Activated naive CD4-positive, alpha-beta T cell treated with anti-CD3 and anti-CD28 coated beads, Interleukin-2, amount 10 ng/mL, durations not matched to agents 7 days and 5 days (primary cell): Measurements from ENCODE around the gene TRDMT1.
A peak's percentile ranks its signal among the peaks of the same experiment; 100 is the strongest.
"Not testable (repeated sequence)": the region's sequence is repeated elsewhere in the genome, so short reads cannot be mapped to it uniquely, and the experiment has no call there.

Experiments used
- CTCF ChIA-PET: fragments of 350-600 bp; sonication (Branson Sonifier 250); formaldehyde crosslinking; loops from one replicate; lab custom pipeline; 2021; ENCODE audit warnings: antibody characterized with exemption; lab: Charles Lee
- DNase-seq: peaks from one replicate; pipeline ENCODE4 v3.0.0-alpha.2; 2020
- H3K27ac Mint-ChIP-seq: one replicate; pipeline ENCODE4 v1.8.0; 2021; ENCODE audit warnings: mild to moderate bottlenecking, moderate library complexity, mixed read lengths
- H3K27me3 Mint-ChIP-seq: one replicate; pipeline ENCODE4 v1.8.0; 2021; ENCODE audit warnings: mild to moderate bottlenecking, mixed read lengths
- H3K36me3 Mint-ChIP-seq: one replicate; pipeline ENCODE4 v1.8.0; 2021; ENCODE audit warnings: mixed read lengths
- H3K4me1 Mint-ChIP-seq: one replicate; pipeline ENCODE4 v1.8.0; 2021; ENCODE audit warnings: mixed read lengths
- H3K4me3 Mint-ChIP-seq: one replicate; pipeline ENCODE4 v1.8.0; 2021; ENCODE audit warnings: mild to moderate bottlenecking, moderate library complexity, mixed read lengths
- H3K9me3 Mint-ChIP-seq: one replicate; pipeline ENCODE4 v1.8.0; 2021; ENCODE audit warnings: mixed read lengths

Gene TRDMT1

GRCh38 chr10:17116193-17116592, 85.3 kb downstream of the TRDMT1 start:
- Mint-ChIP-seq H3K27ac (no peak overlapping the region), H3K36me3 (peaks cover 3% of the 10 kb centered on the region), H3K4me3 (no peak overlapping the region), H3K4me1 (peaks cover 12% of the 10 kb centered on the region), H3K27me3 (no peaks in the 10 kb centered on the region), H3K9me3 (no peaks in the 10 kb centered on the region)
- CTCF ChIA-PET, result no interaction called here
- no peak for DNase-seq

GRCh38 chr10:17115683-17116082, 85.8 kb downstream of the TRDMT1 start:
- Mint-ChIP-seq H3K4me3 (no peak overlapping the region), H3K27ac (no peak overlapping the region), H3K9me3 (no peaks in the 10 kb centered on the region), H3K4me1 (peaks cover 12% of the 10 kb centered on the region), H3K27me3 (no peaks in the 10 kb centered on the region), H3K36me3 (peaks cover 3% of the 10 kb centered on the region)
- DNase-seq, result no peak
- CTCF ChIA-PET, result no interaction called here

- DNase-seq, CTCF ChIA-PET, H3K27ac Mint-ChIP-seq, H3K4me3 Mint-ChIP-seq, H3K36me3 Mint-ChIP-seq, H3K27me3 Mint-ChIP-seq, H3K9me3 Mint-ChIP-seq: not testable (repeated sequence)
- peaks cover 12% of the 10 kb centered on the region for H3K4me1 Mint-ChIP-seq
These were observed 86.5 kb downstream of the TRDMT1 start for GRCh38 chr10:17114878-17115444.

GRCh38 chr10:17113889-17114540, 87.5 kb downstream of the TRDMT1 start:
- Mint-ChIP-seq H3K4me3 (no peak overlapping the region), H3K4me1 (peaks cover 12% of the 10 kb centered on the region), H3K27me3 (no peaks in the 10 kb centered on the region), H3K36me3 (peaks cover 2% of the 10 kb centered on the region), H3K9me3 (no peaks in the 10 kb centered on the region), H3K27ac (peak overlapping the region; percentile 10)
- no peak for DNase-seq
- CTCF ChIA-PET, result no interaction called here

DNA sequence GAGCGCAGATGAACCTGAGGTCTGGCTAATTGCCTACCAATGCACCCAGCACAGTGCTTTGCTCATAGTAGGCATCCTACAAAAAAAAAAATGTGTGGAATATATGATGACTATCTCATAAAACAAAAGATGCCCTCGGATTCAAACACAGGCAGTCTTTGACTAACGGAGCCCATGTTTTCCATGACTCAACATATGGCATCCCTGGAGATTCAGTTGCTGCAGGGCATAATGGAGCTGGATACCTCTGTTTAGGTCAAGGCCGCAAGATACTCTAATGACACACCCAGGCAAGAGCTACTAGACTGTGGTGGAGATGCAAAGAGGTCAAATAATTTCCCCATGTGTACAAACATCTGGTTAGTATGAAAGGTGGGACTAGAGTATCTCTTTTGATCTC, 88.1 kb downstream of the TRDMT1 start:
- DNase-seq, result no peak
- CTCF ChIA-PET, result no interaction called here
- no peaks in the 10 kb centered on the region for H3K27me3 Mint-ChIP-seq
- peaks cover 12% of the 10 kb centered on the region for H3K4me1 Mint-ChIP-seq
- H3K36me3 Mint-ChIP-seq, result peaks cover 2% of the 10 kb centered on the region
- H3K9me3 Mint-ChIP-seq, result no peaks in the 10 kb centered on the region
- no peak overlapping the region for H3K27ac Mint-ChIP-seq
- no peak overlapping the region for H3K4me3 Mint-ChIP-seq

- CTCF ChIA-PET, result no interaction called here
- DNase-seq, result no peak
- Mint-ChIP-seq H3K36me3 (peaks cover 2% of the 10 kb centered on the region), H3K4me3 (no peak overlapping the region), H3K4me1 (peaks cover 12% of the 10 kb centered on the region), H3K9me3 (no peaks in the 10 kb centered on the region), H3K27ac (no peak overlapping the region), H3K27me3 (no peaks in the 10 kb centered on the region)
These were observed 88.9 kb downstream of the TRDMT1 start for GRCh38 chr10:17112566-17112965.

GRCh38 chr10:17109475-17110207, 91.8 kb downstream of the TRDMT1 start:
- Mint-ChIP-seq H3K27ac (no peak overlapping the region), H3K4me3 (no peak overlapping the region), H3K4me1 (peaks cover 2% of the 10 kb centered on the region), H3K27me3 (no peaks in the 10 kb centered on the region), H3K9me3 (no peaks in the 10 kb centered on the region), H3K36me3 (peaks cover 2% of the 10 kb centered on the region)
- CTCF ChIA-PET, result no interaction called here
- no peak for DNase-seq

GRCh38 chr10:17109046-17109445, 92.4 kb downstream of the TRDMT1 start:
- DNase-seq, result no peak
- H3K27me3 Mint-ChIP-seq, result no peaks in the 10 kb centered on the region
- no peaks in the 10 kb centered on the region for H3K4me1 Mint-ChIP-seq
- H3K9me3 Mint-ChIP-seq, result no peaks in the 10 kb centered on the region
- H3K4me3 Mint-ChIP-seq, result no peak overlapping the region
- CTCF ChIA-PET, result no interaction called here
- no peak overlapping the region for H3K27ac Mint-ChIP-seq
- peaks cover 4% of the 10 kb centered on the region for H3K36me3 Mint-ChIP-seq

GRCh38 chr10:17106991-17107390, 94.5 kb downstream of the TRDMT1 start:
- DNase-seq, result no peak
- H3K4me1 Mint-ChIP-seq, result no peaks in the 10 kb centered on the region
- H3K9me3 Mint-ChIP-seq, result no peaks in the 10 kb centered on the region
- H3K27ac Mint-ChIP-seq, result no peak overlapping the region
- peaks cover 4% of the 10 kb centered on the region for H3K36me3 Mint-ChIP-seq
- CTCF ChIA-PET, result no interaction called here
- H3K4me3 Mint-ChIP-seq, result no peak overlapping the region
- H3K27me3 Mint-ChIP-seq, result no peaks in the 10 kb centered on the region

DNA sequence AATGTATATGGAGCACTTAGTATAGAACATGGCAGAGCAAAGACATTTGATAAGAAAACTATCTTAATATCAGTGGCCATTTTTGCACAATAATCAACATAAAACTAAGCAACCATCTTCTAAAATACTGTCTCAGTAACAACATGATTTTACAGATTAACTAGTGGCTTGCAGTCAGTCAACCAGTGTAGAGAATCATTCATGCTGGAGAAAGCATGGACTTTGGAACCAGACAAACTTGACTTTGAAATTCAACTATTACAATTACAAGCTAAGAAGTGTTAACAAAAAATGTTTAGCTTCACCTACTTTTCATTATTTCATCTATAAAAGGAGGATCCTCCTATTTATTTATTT, 99.6 kb downstream of the TRDMT1 start:
- H3K36me3 Mint-ChIP-seq, result peaks cover 3% of the 10 kb centered on the region
- CTCF ChIA-PET, result no interaction called here
- no peaks in the 10 kb centered on the region for H3K4me1 Mint-ChIP-seq
- no peak overlapping the region for H3K4me3 Mint-ChIP-seq
- peaks cover under 1% of the 10 kb centered on the region for H3K9me3 Mint-ChIP-seq
- no peaks in the 10 kb centered on the region for H3K27me3 Mint-ChIP-seq
- DNase-seq, result no peak
- no peak overlapping the region for H3K27ac Mint-ChIP-seq

DNA sequence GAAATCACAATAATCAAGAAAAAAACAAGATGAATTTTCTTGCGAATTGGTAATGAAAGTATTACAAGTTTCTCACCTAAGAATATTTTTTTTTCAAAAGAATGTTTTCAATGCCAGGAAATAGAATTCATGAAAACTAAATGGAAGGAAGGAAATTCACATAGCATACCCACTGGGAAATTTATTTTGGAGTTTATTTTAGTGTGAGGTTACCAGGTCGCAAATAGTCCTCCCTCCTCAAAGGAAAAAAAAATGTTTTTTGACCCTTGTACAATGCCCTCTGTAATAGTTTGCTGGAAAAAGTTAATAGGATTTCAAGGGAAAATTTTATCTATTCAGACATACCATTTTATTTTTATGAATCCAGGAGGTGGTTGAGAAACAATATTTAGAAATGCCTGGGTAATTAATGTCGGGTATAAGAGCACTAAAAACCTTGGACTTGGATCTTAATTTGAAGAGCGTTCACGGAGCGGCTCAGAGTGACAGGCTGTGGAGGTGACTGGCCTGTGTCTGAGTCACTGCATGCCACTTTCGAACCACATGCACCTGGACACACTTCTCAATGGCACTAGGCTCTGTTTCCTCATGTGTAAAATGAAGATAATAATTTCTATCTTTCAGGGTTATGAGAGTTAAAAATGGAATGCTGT, 100.1 kb downstream of the TRDMT1 start:
- Mint-ChIP-seq H3K4me3 (no peak overlapping the region), H3K36me3 (peaks cover 4% of the 10 kb centered on the region), H3K9me3 (peaks cover 1% of the 10 kb centered on the region), H3K27me3 (no peaks in the 10 kb centered on the region), H3K27ac (no peak overlapping the region), H3K4me1 (no peaks in the 10 kb centered on the region)
- no peak for DNase-seq
- CTCF ChIA-PET, result no interaction called here

- no peak for DNase-seq
- Mint-ChIP-seq H3K4me1 (no peaks in the 10 kb centered on the region), H3K4me3 (no peak overlapping the region), H3K36me3 (peaks cover 4% of the 10 kb centered on the region), H3K9me3 (peaks cover 1% of the 10 kb centered on the region), H3K27me3 (no peaks in the 10 kb centered on the region), H3K27ac (no peak overlapping the region)
- CTCF ChIA-PET, result no interaction called here
These were observed 100.9 kb downstream of the TRDMT1 start for GRCh38 chr10:17100586-17100985.

DNA sequence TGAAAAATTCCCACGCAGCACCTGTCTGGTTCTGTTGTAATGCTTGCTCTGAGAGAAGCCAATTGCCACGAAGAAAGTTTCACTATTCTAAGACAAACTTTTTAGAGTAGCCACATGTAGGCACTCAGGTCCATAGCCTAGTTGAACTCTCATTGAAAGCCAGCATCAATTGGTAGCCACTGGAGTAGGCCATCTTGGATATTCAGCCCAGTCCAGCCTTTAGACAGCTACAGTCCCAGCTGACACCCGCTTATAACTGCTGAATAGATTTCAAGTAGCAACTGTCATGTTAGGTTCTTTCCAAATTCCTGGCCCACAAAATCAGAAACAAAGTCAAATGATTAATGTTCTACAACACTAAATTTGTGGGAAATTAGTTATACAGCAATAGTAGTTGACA, 103.5 kb downstream of the TRDMT1 start:
- peaks cover 1% of the 10 kb centered on the region for H3K9me3 Mint-ChIP-seq
- DNase-seq, result no peak
- no peak overlapping the region for H3K27ac Mint-ChIP-seq
- no peak overlapping the region for H3K4me3 Mint-ChIP-seq
- H3K36me3 Mint-ChIP-seq, result peaks cover 11% of the 10 kb centered on the region
- CTCF ChIA-PET, result no interaction called here
- H3K4me1 Mint-ChIP-seq, result no peaks in the 10 kb centered on the region
- H3K27me3 Mint-ChIP-seq, result no peaks in the 10 kb centered on the region
